ENCODE results near the gene NR6A1.

Gene NR6A1

DNA sequence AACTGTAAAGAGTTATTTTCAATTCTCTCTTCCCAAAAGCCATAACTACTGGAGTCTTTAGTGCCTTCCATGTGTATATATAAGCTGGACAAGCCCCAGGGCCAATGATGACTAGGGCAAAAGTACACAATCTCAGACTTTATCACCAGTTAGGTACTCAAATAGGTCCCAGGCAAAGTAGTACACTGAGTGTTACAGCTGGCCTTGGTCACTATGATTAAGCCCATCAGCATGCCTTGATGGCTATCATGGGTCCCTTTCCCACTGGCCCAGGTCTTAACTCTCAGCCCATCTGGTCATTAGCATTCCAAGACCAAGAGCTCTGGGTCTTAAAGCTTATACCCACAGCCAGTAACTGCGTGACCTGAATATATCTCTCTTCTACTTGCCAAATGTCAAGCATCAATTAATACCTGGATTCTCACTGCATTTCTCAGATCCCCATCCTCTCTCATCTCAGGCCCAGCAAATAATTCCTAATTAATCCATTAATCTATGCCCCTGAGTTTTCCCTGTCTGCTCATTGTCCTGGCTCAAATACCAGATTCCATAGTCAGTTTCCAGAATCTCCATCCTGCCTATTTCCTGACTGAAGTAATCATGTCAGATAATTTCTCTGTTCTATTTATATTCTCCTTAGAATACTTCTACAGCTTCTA is 62.3 kb downstream of the NR6A1 start:
- H3K4me3 ChIP-seq (ENCODE audit: control insufficient read depth, low read depth, low read length): no peak overlapping the region
- TF ChIP-seq, protein P1, sequence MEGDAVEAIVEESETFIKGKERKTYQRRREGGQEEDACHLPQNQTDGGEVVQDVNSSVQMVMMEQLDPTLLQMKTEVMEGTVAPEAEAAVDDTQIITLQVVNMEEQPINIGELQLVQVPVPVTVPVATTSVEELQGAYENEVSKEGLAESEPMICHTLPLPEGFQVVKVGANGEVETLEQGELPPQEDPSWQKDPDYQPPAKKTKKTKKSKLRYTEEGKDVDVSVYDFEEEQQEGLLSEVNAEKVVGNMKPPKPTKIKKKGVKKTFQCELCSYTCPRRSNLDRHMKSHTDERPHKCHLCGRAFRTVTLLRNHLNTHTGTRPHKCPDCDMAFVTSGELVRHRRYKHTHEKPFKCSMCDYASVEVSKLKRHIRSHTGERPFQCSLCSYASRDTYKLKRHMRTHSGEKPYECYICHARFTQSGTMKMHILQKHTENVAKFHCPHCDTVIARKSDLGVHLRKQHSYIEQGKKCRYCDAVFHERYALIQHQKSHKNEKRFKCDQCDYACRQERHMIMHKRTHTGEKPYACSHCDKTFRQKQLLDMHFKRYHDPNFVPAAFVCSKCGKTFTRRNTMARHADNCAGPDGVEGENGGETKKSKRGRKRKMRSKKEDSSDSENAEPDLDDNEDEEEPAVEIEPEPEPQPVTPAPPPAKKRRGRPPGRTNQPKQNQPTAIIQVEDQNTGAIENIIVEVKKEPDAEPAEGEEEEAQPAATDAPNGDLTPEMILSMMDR (IDR thresholded peaks at IDR 0.05; ENCODE audit: control insufficient read depth, insufficient read depth, low read depth, low read length, missing control alignments): no peak
- no peak for DNase-seq (ENCODE audit: low read depth)

DNA sequence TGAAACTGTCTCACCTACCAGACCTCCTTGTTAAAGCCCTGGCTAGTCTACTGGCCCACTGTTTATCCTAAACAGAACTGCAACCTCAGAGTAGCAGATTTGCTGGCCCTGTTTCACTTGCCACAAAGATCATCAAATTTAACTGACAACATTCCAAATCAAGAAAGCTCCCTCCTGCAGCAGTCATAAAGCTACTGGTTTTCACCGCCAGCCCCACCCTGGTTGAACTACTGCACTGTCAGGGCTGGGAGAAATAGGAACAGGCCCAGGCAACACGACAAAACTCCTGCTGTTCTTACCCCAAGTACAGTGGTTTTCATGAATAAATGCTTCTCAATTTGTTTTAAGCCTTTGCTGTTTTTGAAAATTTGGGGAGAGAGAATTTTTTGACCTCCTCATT is 63.0 kb downstream of the NR6A1 start:
- no peak overlapping the region for H3K4me3 ChIP-seq (ENCODE audit: control insufficient read depth, low read depth, low read length)
- TF ChIP-seq, protein P1 (IDR thresholded peaks at IDR 0.05; ENCODE audit: control insufficient read depth, insufficient read depth, low read depth, low read length, missing control alignments): no peak
- no peak for DNase-seq (ENCODE audit: low read depth)

DNA sequence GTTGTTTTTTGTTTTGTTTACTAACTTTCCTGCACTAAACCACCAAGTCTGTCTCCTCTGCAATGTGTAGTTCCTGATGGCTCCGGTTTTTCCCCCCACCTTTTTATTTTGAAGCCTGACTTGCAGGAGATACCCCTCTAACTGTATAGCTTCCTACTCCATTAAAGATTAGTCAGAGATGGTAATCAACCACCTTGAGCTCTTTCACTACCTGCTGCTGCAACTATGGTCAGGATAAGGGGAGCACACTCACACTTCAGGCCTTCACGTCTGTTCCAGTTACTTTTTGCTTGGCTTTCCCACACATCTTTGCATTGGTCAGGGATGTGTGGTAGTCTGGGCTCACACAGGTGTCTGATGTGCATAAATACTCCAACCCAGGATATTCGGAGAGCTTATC is 63.4 kb downstream of the NR6A1 start:
- no peak for DNase-seq (ENCODE audit: low read depth)

DNA sequence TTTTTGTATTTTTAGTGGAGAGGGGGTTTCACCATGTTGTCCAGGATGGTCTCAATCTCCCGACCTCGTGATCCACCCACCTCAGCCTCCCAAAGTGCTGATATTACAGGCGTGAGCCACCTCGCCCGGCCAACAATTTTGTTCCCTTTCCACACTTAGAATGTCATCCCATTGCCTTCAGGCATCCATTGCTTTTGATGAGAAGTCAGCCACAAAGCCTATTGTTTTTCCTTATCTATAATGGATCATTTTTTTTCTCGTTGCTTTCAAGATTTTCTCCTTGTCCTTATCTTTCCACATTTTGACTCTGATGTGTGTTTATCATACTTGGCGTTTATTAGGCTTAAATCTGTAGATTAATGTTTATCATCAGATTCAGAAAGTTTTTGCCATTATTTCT is 64.4 kb downstream of the NR6A1 start:
- H3K4me3 ChIP-seq (ENCODE audit: control insufficient read depth, low read depth, low read length): no peak overlapping the region
- DNase-seq (ENCODE audit: low read depth): no peak
- TF ChIP-seq, protein P1 (IDR thresholded peaks at IDR 0.05; ENCODE audit: control insufficient read depth, insufficient read depth, low read depth, low read length, missing control alignments): no peak

More for the DNA sequence above, 63.4 kb downstream of the NR6A1 start:
- H3K4me3 ChIP-seq (ENCODE audit: control insufficient read depth, low read depth, low read length): no peak overlapping the region
- TF ChIP-seq, protein P1 (IDR thresholded peaks at IDR 0.05; ENCODE audit: control insufficient read depth, insufficient read depth, low read depth, low read length, missing control alignments): no peak

DNA sequence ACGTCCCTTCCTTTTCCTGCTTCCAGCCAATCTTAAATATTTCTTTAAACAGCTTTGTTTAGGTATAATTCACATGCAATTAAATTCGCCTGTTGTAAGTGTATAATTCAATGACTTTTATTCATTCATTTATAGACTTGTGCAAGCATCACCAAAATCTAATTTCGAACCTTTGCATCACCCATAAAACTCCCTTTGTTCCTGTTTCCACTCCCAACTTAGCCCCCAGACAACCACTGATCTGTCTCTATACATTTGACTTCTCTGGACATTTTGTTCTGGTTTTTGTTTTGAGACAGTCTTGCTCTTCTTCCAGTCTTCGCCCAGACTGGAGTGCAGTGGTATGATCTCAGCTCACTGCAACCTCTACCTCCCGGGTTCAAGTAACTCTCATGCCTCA is 71.5 kb downstream of the NR6A1 start:
- no peak for DNase-seq (ENCODE audit: low read depth)
- TF ChIP-seq, protein P1 (IDR thresholded peaks at IDR 0.05; ENCODE audit: control insufficient read depth, insufficient read depth, low read depth, low read length, missing control alignments): no peak
- no peak overlapping the region for H3K4me3 ChIP-seq (ENCODE audit: control insufficient read depth, low read depth, low read length)

DNA sequence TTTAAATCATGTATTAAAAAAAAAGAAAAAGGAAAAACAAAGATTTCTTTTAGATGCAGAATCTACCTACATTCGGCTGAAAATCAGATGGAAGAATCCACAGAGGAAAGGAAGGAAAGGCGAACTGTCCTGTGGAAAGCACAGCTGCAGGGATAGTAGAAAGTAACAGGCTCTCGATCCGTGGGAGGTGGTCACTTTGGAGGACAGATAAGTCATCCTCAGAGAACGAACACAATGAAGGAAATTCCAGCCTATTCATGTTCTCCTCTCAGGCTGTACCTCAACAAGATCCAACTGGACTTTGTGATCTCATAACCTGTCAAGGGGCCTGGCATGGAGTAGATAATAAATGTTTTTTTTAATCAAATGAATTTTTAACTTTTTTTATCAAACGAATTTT is 72.8 kb downstream of the NR6A1 start:
- TF ChIP-seq, protein P1 (IDR thresholded peaks at IDR 0.05; ENCODE audit: control insufficient read depth, insufficient read depth, low read depth, low read length, missing control alignments): no peak
- no peak for DNase-seq (ENCODE audit: low read depth)
- H3K4me3 ChIP-seq (ENCODE audit: control insufficient read depth, low read depth, low read length): no peak overlapping the region
